HG02852 (cell line): Measurements from ENCODE around the gene LSP1.

Experiments
- ATAC-seq: cut with Tn5 transposase; IDR thresholded peaks from one replicate; pipeline ENCODE4 v1.9.1; 2021; ENCODE audit warnings: mild to moderate bottlenecking, moderate library complexity; ENCODE audit not compliant: unreplicated experiment

LSP1 gene

DNA sequence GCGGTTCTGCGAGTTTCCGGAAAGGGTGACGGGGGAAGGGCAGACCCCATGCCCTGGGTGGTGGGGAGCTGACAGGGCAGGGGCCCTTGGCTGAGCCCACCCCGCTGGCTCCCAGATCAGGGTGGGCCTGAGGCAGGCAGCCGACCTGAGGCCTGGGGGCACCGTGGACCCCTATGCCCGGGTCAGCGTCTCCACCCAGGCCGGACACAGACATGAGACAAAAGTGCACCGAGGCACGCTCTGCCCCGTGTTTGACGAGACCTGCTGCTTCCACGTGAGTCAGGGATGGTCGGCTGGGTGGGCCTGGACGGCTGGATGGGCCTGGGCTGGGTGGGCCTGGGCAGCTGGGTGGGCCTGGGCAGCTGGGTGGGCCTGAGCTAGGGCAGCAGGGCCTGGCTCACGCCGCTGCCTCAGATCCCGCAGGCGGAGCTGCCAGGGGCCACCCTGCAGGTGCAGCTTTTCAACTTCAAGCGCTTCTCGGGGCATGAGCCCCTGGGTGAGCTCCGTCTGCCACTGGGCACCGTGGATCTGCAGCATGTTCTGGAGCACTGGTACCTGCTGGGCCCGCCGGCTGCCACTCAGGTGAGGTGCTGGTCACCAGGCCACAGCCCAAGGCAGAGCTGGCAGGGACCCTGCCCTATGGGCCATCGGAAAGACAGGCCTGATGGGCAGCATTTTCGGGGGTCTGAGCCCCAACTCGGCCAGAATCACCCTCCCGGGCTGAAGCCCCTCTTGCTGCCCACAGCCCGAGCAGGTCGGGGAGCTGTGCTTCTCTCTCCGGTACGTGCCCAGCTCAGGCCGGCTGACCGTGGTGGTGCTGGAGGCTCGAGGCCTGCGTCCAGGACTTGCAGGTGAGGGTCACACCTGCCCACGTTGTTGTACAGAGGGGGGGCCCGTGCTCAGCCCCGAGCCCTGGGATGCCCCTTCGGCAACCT lies 16.6 kb upstream of the LSP1 start:
- no peak for ATAC-seq

DNA sequence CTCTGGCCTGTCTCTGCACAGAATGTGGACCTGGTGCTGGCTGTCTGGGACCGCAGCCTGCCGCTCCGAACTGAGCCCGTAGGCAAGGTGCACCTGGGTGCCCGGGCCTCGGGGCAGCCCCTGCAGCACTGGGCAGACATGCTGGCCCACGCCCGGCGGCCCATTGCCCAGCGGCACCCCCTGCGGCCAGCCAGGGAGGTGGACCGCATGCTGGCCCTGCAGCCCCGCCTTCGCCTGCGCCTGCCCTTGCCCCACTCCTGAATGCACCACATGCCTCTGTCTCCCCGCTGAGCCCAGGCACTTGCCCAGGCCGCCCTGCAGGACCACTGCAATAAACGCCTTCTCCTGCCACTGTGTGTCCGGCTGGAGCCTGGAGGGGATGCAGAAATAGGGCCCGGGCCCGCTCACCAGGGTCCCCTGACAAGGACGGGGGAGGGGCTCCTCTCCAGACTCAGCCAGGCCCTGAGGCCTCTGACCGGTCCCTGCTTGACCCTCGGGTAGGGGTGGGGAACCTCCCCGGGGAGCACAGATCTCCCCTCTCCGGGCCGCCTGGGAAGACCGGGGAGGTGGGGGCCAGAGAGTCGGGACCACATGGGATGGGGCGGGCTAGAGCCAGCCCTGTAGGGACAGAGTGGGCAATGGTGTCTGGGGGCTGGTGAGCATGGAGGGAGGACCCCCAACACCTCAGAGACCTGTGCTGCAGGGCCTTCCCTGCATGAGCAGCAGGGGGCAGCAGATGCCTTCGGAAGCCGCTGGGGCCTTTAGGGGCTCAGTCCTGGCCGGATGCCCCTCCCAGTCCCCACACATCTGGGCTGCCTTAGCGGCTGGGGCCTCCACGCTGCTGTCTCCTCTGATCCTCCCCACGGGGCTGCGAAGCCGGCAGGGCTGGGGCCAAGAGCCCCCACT lies 15.5 kb upstream of the LSP1 start:
- peak; percentile 64 for ATAC-seq

DNA sequence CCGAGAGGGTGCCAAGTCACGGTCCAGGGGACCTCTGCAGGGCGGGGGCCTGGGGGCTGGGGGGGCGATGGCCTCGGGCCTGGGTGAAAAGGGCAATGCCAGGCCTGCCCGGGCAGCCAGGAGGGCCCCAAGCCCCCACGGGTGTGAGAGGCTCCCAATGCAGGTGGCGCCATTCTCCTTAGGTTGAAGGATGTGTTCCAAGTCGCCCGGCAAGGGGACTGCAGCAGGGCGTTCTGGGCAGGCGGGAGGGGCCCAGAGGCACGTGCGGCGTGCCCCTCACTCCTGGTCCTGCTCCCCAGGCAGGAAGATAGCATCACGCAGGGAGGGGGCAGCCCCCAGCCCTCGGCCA lies 14.8 kb upstream of the LSP1 start:
- peak; percentile 7 for ATAC-seq

DNA sequence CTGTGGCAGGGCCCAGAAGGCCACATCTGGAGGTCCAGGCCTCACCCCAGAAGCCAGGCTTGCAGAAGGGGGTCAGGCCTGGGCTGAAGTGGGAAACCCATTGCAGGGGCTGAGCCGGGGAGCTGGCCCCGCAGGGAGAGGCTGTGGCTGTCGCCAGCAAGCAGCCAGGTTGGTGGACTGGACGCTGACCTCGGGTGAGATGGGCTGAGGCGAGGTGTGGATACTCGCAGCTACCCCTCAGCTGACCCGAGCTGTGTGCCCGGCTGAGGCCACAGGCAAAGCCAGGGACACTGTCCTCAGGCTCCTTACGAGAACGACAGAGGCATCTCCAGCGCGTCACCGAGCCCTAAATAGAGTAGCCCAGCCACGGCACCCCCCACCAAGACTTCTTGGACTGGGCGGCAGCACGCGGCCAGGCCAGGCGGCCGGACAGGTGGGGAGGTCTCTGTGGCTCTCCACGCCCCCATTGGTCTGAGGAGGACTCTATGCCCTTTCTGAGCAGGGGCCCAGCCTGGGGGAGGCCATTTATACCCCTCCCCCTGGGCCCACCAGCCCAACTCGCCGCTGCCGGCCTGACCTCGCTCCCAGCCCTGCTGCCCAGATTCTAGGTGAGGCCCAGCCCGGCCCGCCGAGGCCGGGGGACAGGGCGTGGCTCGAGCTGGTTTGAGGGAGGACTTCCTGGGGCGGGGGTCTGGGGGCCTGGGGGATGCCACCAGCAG lies 14.3 kb upstream of the LSP1 start, which contains the start of gene TNNI2:
Gene TNNI2, plus strand, starts transcription at position 556 of the 719 bp plus-strand sequence. CDS start 716 bp downstream, outside the sequence.
- ATAC-seq, result no peak

DNA sequence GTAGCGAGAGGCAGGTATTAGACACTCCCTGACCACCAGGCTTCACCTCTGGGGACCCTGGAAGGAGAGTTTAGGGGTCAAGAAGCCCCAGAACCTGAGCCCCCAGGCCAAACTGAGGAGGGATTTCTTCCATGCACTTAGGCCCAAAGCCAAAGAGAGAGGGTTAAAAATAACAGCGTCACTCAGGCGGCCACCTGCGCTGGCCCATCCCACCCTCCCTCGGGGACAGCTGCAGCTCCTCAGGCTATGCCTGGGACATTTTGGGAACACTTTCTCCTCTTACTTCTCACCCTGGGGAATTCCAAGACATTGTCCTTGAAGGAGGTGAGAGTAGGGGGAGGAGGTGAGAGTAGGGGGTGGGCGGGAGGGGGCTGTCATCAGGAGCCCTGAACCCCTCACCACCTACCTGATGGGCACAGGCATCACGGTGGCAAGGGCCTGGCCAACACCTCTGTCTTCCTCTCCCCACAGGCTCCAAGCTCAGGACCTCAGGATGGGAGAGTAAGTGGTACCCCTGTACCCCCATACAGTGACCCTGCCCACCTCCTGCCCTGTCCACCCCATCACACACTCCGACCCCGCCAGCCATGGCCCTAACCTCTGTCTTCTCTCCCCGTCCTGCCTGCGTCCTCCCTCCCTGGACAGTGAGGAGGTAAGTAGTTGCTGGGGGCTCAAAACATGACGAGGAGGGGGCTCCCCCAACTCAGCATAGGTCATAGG lies 13.5 kb upstream of the LSP1 start:
- no peak for ATAC-seq

DNA sequence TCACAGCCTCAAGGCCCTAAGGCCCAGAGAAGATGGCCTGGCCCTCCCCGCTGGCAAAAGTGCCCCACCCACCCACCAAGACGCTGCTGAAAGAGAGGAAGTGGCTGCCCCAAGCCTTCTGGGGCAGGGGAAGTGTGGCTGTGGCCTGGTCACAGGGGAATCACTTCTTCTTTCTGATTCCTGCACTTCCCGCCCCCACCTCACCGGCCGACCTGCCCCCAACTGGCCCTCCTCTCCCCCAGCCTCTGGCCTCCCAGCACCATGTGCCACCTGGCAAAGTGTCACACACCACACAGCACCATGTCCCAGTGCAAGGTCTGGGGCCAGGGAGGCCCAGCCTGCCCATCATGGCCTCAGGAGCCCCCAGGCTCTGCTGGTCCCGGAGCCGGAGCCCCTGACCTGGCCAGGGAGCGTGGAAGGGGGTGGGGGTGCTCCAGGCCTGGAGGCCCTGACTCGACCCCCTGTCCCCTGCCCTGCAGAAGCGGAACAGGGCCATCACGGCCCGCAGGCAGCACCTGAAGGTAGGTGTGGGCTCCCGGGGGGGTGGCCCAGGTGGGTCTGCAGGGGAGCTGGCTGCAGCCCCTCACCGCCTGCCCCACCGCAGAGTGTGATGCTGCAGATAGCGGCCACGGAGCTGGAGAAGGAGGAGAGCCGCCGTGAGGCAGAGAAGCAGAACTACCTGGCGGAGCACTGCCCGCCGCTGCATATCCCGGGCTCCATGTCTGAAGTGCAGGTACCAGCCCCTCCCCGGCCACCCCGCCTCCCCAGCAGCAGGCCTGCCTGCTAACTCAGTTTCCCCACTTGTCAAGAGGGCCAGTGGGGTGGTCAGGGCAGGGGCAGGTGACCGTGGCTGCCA lies 12.7 kb upstream of the LSP1 start:
- no peak for ATAC-seq

DNA sequence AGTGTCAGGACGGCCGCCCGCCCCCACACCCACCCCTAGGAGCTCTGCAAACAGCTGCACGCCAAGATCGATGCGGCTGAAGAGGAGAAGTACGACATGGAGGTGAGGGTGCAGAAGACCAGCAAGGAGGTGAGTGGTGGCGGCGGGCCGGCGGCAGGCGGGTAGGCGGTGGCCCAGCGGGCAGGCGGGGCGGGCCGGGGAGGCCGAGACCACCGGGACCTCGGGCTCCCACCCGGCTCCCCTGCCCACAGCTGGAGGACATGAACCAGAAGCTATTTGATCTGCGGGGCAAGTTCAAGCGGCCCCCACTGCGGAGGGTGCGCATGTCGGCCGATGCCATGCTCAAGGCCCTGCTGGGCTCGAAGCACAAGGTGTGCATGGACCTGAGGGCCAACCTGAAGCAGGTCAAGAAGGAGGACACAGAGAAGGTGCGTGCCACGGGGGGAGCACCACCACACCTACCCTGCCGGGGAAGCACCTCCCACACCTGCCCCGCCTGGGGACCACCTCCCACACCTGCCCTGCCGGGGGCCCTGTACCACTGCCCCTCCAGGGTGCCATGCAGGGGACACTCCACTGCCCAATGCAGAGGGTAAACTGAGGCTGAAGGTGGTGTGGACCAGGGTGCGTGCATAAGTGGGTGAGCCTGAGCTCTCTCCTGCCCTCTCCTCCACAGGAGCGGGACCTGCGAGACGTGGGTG lies 12.0 kb upstream of the LSP1 start:
- ATAC-seq, result no peak

DNA sequence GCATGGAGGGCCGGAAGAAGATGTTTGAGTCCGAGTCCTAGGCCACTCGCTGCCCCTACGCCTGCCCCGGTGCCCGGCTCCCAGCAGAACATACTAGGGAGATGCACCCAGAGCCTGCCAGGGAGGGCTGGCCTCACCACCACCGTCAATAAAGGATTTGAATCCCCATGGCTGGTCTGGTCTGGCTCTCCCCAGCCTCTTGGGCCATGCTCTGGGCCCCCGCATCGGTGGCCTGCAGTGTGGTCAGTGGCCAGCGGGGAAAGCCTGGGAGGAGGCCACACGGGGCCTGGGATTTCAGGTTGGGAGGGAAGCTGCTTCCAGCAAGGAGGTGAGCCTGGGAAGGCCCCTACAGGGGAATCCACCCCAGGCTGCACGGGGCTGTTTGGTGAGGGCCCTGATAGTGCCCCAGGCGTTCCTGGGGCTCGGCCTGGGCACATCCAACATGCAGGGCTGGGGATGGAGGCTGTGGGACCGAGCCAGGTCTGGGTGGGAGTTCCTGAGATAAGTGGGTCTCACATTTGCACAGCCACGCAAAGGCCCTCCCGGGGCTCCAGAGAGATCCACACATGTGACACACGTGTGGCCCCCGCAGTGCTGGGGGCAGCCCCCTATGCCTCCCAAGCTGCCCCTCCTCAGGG lies 11.3 kb upstream of the LSP1 start:
- ATAC-seq, result no peak

DNA sequence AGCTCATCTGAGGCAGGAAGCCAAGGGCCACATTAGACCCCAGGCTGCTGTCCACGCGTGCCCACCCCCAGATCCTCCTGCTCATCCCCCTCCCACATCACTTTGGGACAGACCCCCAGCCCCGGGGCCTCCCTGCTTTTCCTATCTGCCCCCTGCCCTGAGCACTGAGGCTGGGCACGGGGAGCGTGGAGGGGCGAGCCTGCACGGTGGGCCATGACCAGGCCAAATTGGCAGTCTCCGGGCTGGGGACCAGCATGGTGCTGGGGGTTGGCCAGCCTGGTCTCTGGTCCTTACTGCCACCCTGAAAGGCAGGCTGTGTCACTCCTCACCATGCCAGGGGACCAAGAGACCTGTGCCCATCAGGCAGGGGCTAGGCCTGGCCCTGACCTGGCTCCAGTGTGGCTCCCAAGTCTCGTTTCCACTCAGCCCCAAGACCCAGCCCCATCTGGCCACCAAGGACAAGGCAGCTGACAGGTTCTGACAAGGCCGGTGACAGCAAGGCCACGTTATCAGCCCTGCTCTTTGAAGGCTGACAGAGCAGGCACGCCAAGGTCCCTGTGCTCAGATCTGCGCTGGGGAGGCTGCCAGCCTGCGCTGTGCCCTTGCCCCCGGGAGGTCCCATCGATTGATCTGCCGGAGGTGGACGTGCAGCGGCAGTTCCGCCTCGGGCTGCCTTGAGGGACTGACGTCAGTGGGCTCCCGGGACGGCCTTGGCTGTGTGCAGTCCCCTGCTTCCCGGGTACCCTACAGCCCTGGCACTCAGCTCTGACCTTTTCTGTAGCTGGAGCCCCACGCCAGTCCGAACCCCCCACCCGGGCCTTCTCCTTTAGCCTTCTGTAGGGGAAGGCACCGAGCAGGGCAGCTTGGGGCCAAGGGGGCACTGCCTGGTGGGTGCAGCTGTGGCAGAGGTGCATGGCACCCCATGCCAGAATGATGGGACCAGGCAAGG lies 10.5 kb upstream of the LSP1 start:
- no peak for ATAC-seq

DNA sequence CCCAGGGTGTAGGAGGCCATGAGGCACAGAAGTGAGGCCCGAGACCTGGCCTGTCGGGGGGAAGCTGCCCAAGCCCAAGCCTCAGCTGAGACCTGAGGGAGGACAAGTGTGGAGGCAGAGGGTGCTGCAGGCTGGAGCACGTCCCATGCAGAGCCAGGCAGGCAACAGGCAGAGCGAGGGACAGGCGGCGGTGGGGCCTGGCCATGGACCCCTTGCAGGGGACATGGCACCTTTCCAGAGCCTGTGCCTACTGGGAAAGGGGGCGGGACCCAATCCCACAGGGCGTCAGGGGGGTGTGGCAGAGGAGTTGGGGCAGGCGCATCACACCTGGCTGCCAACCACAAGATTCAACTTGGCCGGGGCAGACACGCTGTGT lies 9.8 kb upstream of the LSP1 start:
- ATAC-seq, result no peak

DNA sequence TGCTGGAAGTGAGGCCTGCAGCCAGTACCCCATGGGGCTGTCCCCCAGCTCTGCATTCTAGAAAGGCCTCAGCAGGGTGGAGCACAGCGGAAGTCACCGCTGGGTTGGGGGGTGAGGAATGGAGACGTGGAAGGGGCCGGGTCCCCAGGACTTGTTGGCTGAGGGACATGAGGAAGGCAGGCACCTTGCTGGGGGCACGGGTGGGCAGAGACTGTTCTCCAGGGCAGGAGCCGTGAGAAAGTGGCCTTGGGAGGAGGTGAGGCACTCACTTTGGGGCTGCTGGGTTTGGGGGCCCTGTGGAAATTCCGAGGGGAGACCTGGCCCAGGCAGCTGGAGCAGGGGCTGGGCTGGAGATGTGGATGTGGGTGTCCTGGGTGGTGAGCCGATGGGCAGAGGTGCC lies 9.1 kb upstream of the LSP1 start:
- no peak for ATAC-seq

DNA sequence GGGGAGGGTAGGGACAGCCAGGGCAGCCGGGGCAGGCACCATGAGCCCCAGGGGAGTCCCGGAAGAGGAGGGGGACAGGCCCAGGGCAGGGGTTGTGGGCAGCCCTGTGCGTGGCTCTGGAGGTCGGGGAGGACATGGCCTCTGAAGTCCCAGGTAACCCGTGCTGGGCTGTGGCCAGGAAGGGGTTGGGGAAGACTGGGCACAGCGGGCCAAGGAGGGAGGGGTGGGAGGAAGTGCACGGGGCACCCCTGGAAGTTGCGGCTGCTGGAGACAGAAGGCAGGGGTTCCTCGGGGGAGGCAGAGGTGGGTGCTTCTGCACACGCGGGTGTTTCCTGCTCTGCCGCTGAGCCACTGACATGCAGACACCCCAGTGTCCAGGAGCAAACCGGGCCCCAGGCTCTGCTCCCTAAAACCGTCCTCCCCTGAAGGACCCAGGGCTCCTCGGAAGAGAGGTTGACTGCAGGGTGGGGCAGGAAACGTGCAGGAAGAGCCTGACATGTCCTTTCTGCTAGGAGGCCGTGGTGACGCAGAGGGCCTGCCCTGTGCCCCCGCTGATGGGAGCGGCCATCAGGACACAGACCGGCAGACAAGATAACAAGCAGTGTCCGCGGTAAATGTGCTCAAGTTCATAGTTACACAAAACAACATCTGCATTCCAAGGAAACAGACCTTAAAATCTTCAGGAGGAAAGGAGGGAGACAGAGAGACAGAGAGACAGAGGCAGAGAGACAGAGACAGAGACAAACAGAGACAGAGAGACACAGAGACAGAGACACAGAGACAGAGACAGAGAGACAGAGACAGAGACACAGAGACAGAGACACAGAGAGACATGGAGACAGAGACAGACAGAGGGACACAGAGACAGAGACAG lies 8.4 kb upstream of the LSP1 start:
- ATAC-seq, result no peak

DNA sequence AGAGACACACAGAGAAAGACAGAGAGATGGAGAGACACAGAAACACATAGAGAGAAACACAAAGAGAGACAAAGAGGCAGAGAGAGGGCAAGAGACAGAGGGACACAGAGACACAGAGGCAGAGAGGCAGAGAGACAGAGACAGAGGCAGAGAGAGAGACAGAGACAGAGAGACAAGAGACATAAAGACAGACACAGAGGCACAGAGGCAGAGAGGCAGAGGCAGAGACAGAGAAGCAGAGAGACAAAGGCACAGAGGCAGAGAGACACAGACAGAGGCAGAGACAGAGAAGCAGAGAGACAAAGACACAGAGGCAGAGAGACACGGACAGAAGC lies 7.8 kb upstream of the LSP1 start:
- ATAC-seq, result no peak

DNA sequence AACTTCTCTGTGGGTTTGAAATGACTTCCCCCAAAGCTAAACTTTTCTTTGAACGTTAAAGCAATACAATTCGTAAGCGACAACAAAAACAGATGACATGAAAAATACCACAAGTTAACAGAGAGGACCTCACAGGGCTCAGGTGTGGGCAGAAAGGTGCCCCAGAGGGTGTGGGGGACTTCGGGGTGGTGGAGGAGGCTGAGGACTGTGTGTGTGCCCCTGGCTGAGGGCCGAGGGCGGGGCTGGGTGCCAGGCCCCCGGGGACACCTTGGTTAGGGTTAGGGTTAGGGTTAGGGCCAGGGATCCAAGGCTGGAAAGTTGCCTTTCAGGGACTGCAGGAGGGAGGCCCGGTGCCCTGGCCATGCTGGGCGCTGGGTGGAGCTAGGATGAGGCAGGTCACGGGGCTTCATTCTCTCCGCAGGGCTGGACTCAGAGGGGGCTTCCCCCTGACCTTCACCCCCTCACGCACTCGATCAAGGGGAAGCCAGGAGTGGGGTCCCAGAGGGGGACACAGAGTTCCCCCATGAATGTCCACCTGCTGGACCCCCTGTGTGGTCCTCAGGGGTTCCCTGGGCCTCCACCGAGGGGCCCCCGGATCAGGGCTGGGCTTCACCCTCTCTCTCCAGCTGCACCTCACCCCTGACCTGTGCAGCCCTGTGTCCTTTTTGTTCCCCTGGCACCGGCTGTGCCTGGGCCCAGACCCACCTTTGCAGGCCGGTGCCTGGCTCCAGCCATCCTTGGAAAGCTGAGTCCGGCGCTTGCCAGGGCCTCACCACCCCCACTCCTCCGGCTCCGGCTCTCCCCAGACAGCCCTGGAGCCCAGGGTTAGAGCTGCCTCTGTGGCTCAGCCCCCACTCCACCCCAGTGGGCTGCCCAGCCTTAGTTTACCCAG lies 7.1 kb upstream of the LSP1 start:
- ATAC-seq, result no peak

DNA sequence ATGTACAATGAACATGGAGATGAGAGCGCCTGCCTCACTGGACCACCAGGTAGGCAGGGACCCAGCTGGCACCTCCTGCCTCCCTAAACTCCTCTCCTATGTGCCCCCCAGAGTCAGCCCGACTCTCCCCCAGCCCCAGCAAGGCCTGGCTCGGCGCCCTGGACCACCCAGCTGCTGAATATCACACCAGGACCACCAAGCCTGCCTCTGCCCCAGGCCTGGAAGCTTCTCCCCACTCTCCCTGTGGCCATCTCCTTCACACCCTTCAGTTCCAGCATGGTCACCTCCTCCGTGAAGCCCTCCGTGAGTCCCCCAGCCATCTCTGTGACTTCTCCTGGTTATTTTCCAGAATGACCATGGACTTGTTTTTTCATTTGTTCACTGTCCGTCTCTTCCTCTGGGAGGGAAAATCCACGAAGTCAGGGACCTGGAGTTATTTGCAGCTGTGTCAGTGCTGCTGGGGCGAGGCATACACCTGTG lies 6.4 kb upstream of the LSP1 start:
- ATAC-seq, result no peak
